ENCODE results near the gene EEA1.

DNA sequence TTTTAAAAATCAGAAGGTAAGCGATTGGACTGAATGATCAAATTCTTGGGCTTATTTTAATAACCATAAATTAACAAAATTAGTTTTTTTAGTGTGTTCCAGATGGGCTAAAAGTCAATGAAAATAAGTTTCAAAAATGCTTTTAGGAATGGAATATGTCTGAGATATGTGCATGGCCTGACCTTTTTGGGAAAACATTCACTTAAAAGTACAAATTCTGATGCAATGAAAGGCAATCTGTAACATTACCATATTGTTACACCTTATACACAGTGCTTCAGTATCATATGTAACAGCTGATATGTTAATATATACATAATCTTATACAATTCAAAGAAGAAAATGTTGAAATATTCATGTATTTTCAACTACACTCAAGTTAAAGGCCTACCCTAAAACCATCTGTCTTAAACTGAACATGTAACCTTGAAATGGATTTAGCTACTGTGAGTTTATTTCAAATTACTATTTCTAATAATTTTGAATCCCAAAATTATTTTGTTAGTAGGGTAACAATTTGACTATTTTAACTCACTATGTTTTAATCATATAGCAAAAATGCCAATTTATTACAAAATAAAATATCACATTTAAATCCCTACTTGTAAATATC is 84.8 kb downstream of the EEA1 start:
- TF ChIP-seq, protein P1, sequence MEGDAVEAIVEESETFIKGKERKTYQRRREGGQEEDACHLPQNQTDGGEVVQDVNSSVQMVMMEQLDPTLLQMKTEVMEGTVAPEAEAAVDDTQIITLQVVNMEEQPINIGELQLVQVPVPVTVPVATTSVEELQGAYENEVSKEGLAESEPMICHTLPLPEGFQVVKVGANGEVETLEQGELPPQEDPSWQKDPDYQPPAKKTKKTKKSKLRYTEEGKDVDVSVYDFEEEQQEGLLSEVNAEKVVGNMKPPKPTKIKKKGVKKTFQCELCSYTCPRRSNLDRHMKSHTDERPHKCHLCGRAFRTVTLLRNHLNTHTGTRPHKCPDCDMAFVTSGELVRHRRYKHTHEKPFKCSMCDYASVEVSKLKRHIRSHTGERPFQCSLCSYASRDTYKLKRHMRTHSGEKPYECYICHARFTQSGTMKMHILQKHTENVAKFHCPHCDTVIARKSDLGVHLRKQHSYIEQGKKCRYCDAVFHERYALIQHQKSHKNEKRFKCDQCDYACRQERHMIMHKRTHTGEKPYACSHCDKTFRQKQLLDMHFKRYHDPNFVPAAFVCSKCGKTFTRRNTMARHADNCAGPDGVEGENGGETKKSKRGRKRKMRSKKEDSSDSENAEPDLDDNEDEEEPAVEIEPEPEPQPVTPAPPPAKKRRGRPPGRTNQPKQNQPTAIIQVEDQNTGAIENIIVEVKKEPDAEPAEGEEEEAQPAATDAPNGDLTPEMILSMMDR (IDR thresholded peaks at IDR 0.05): no peak
- TF ChIP-seq POLR2A (IDR thresholded peaks at IDR 0.05): no peak
